A549 (cell line): ENCODE results near the gene SCYL1. TPM values are rescaled to one million over a fixed set of nuclear protein-coding genes. Genes with fewer than 3 reads are reported as not detected.

Experiments used
- ATAC-seq, 2 experiments: fragments of 200-7000 bp in 1 of 2; fragments of >200 bp in 1 of 2; cut with Nextera tagmentation in 1 of 2; cut with Tn5 transposase in 1 of 2; 3 replicates each; pipeline versions ENCODE4 v1.8.0 to v1.9.1; 2018 to 2020; ENCODE audit warnings: mild to moderate bottlenecking in 1 of 2, moderate library complexity in 1 of 2
- CTCF ChIA-PET: fragments of 300-600 bp; sonication (Branson Sonifier 250); formaldehyde crosslinking; extraction: SDS; loops from one replicate; lab custom pipeline; 2021; ENCODE audit warnings: antibody characterized with exemption, inconsistent platforms; lab: Yijun Ruan, JAX
- POLR2A ChIA-PET: fragments of 350-600 bp; formaldehyde crosslinking; extraction: SDS; loops from one replicate; lab custom pipeline; 2021; ENCODE audit warnings: antibody characterized with exemption, inconsistent platforms; lab: Yijun Ruan, JAX
- DNase-seq, 2 experiments: peaks; one replicate each; pipeline versions ENCODE4 v3.0.0 to v3.0.0-alpha.2; 2011 to 2016; ENCODE audit warnings: low read depth in 1 of 2, low spot score in 1 of 2
- FAIRE-seq: peaks from 2 replicates; lab custom pipeline; 2011; peaks lifted over from hg19 to GRCh38; lab: Jason Lieb, UNC
- H3K27ac ChIP-seq, 2 experiments: fragments of >200 bp; sonication (Bioruptor Twin); formaldehyde crosslinking; 3 replicates each; pipeline ENCODE4 v1.5.1; 2016 to 2017
- H3K4me1 ChIP-seq: fragments of >200 bp; sonication (Bioruptor Twin); formaldehyde crosslinking; 3 replicates; pipeline ENCODE4 v1.6.1; 2016
- H3K4me2 ChIP-seq: fragments of >200 bp; sonication (Bioruptor Twin); formaldehyde crosslinking; 3 replicates; pipeline ENCODE4 v1.6.1; 2016
- H3K4me3 ChIP-seq: fragments of >200 bp; sonication (Bioruptor Twin); formaldehyde crosslinking; 3 replicates; pipeline ENCODE4 v1.5.1; 2016
- H3K9me3 ChIP-seq: fragments of >200 bp; sonication (Bioruptor Twin); formaldehyde crosslinking; 3 replicates; pipeline ENCODE4 v1.6.1; 2016
- BCL3 ChIP-seq: fragments of >200 bp; sonication (Bioruptor Twin); formaldehyde crosslinking; IDR thresholded peaks from 3 replicates; pipeline ENCODE4 v1.6.1; 2016
- BHLHE40 ChIP-seq: IDR thresholded peaks from 2 replicates; pipeline ENCODE4 v1.6.1; 2012; ENCODE audit warnings: low read depth, low read length, inconsistent platforms
- CBX8 ChIP-seq: fragments of 200-600 bp; sonication (generic); IDR thresholded peaks from 2 replicates; pipeline ENCODE4 v1.6.1; 2016
- CTCF ChIP-seq: fragments of >200 bp; sonication (Bioruptor Twin); formaldehyde crosslinking; IDR thresholded peaks from 3 replicates; pipeline ENCODE4 v1.5.1; 2016
- ELK1 ChIP-seq: fragments of 150-350 bp; IDR thresholded peaks from 2 replicates; pipeline ENCODE4 v1.6.1; 2014; ENCODE audit warnings: low read depth, mild to moderate bottlenecking, low read length
- ESRRA ChIP-seq: fragments of 150-350 bp; IDR thresholded peaks from 2 replicates; pipeline ENCODE4 v1.6.1; 2014; ENCODE audit warnings: mild to moderate bottlenecking, low read length, borderline replicate concordance
- GATA3 ChIP-seq: IDR thresholded peaks from 2 replicates; pipeline ENCODE4 v1.6.1; 2012; ENCODE audit warnings: borderline replicate concordance
- HMGXB4 ChIP-seq: fragments of 250-450 bp; sonication (Bioruptor Pico); IDR thresholded peaks from 2 replicates; pipeline ENCODE4 v1.5.0; 2021; ENCODE audit warnings: mild to moderate bottlenecking, moderate library complexity, borderline replicate concordance
- KDM1A ChIP-seq: fragments of 200-600 bp; sonication (generic); IDR thresholded peaks from 2 replicates; pipeline ENCODE4 v1.6.1; 2016; ENCODE audit warnings: low read depth, mild to moderate bottlenecking
- MAX ChIP-seq: IDR thresholded peaks from 2 replicates; pipeline ENCODE4 v1.6.1; 2012
- NPAS2 ChIP-seq: fragments of 250-450 bp; sonication (Bioruptor Pico); IDR thresholded peaks from 2 replicates; pipeline ENCODE4 v1.8.0; 2022; ENCODE audit warnings: mild to moderate bottlenecking, moderate library complexity, borderline replicate concordance
- RAD21 ChIP-seq, 2 experiments: fragments of >200 bp in 1 of 2; sonication (Bioruptor Twin) in 1 of 2; formaldehyde crosslinking in 1 of 2; IDR thresholded peaks in 1 of 2; conservative IDR thresholded peaks in 1 of 2; 2 replicates in 1 of 2; 3 replicates in 1 of 2; pipeline ENCODE4 v1.6.1; 2012 to 2018; ENCODE audit warnings: inconsistent platforms in 1 of 2
- RCOR1 ChIP-seq: fragments of 150-350 bp; IDR thresholded peaks from 2 replicates; pipeline ENCODE4 v1.6.1; 2014; ENCODE audit warnings: antibody characterized with exemption, low read length, low read depth
- REST ChIP-seq: fragments of 200-600 bp; sonication (generic); IDR thresholded peaks from 2 replicates; pipeline ENCODE4 v1.6.1; 2016; ENCODE audit warnings: antibody characterized with exemption, mild to moderate bottlenecking, moderate library complexity
- SREBF2 ChIP-seq: fragments of 450-650 bp; IDR thresholded peaks from 2 replicates; pipeline ENCODE4 v1.6.1; 2014; ENCODE audit warnings: mild to moderate bottlenecking, moderate library complexity
- TFCP2L1 ChIP-seq: fragments of 250-450 bp; sonication (Bioruptor Pico); IDR thresholded peaks from 2 replicates; pipeline ENCODE4 v1.5.0; 2021; ENCODE audit warnings: mild to moderate bottlenecking
- USF2 ChIP-seq: fragments of 450-650 bp; IDR thresholded peaks from 2 replicates; pipeline ENCODE4 v1.6.1; 2014; ENCODE audit warnings: antibody characterized with exemption
- ZSCAN20 ChIP-seq: fragments of 250-450 bp; sonication (Bioruptor Pico); IDR thresholded peaks from 2 replicates; pipeline ENCODE4 v1.8.0; 2022; ENCODE audit warnings: mild to moderate bottlenecking, moderate library complexity
- WGBS: methylation state at CpG from one replicate; pipeline ENCODE4 v1.1.6; 2017; ENCODE audit errors: missing lambda C conversion rate; 5-methylcytosine and 5-hydroxymethylcytosine counted together
- polyA plus RNA-seq, 4 experiments: library from polyadenylated mRNA; depleted of rRNA in 3 of 4; stranded (reverse); fragments of >200 nt; fragmentation: RNase III in 1 of 4; extraction: RNeasy Plus Mini Kit Qiagen cat#74134 plus additional on column Dnase treatment in 1 of 4; gene quantifications; 2 replicates in 3 of 4; 3 replicates in 1 of 4; pipeline ENCODE4 v1.2.3, GENCODE V29; 2011 to 2017

Gene SCYL1
- polyA plus RNA-seq, 2 of the 4 experiments (the other 2 are of a cell fraction), result 30.8 to 46.8 TPM

GRCh38 chr11:65545853-65546216 is 21.0 kb downstream of the SCYL1 start:
- 91% methylated on average over 4 of the region's 4 CpGs for WGBS
- no peak overlapping the region for H3K4me2 ChIP-seq
- no peak overlapping the region for H3K4me3 ChIP-seq
- H3K27ac ChIP-seq, result no peak overlapping the region
- no peaks in the 10 kb centered on the region for H3K9me3 ChIP-seq
- no peak for ATAC-seq
- H3K4me1 ChIP-seq, result peaks cover 7% of the 10 kb centered on the region
- FAIRE-seq, result no peak
- ChIA-PET CTCF (interaction anchor here (0.9 to 15.3 kb wide), 4 partner anchors 20 to 216 kb away, joined by 3 to 393 read pairs (median 3); partner anchors contain the start of genes FAM89B, LTBP3 and ZNRD2), POLR2A (no interaction called here)
- no peak for TF ChIP-seq ZSCAN20 (CRISPR knock-in tag)
- TF ChIP-seq USF2, result no peak
- TF ChIP-seq RAD21 (conservative IDR thresholded peaks at IDR 0.05 in 1 of 2, IDR thresholded peaks at IDR 0.05 in 1 of 2), result no peak
- no peak for TF ChIP-seq KDM1A
- TF ChIP-seq CTCF, result no peak
- no peak for TF ChIP-seq ELK1
- no peak for TF ChIP-seq REST
- no peak for TF ChIP-seq HMGXB4 (CRISPR knock-in tag)
- no peak for TF ChIP-seq BHLHE40
- TF ChIP-seq TFCP2L1 (CRISPR knock-in tag), result no peak
- no peak for TF ChIP-seq GATA3
- TF ChIP-seq NPAS2 (CRISPR knock-in tag), result no peak
- no peak for TF ChIP-seq RCOR1
- TF ChIP-seq ESRRA, result no peak
- TF ChIP-seq CBX8, result no peak
- TF ChIP-seq BCL3, result no peak
- TF ChIP-seq MAX, result no peak
- TF ChIP-seq SREBF2, result no peak
- no peak for DNase-seq
